K562 (cell line): ENCODE measurements around the gene DYNC1H1. TPM values are rescaled to one million over a fixed set of nuclear protein-coding genes. Genes with fewer than 3 reads are reported as not detected.

Experiments
- CUX1 ChIP-seq: fragments of 200-800 bp; sonication (Bioruptor generic); IDR thresholded peaks from 2 replicates; pipeline ENCODE4 v1.6.1; 2016; ENCODE audit warnings: missing genetic modification characterization, missing compliant biosample characterization
- JUN ChIP-seq, 2 experiments: sonication (generic) in 1 of 2; formaldehyde crosslinking in 1 of 2; IDR thresholded peaks; 2 replicates each; pipeline versions ENCODE4 v1.6.1 to v1.8.0; 2012 to 2022; ENCODE audit warnings: borderline replicate concordance in 2 of 2, mild to moderate bottlenecking in 2 of 2, improper control_type of control experiment in 1 of 2, low read depth in 1 of 2, low read length in 1 of 2, missing genetic modification reagents in 1 of 2
- JUND ChIP-seq, 2 experiments: IDR thresholded peaks; 2 replicates in 1 of 2; 3 replicates in 1 of 2; pipeline ENCODE4 v1.6.1; 2011; ENCODE audit warnings: borderline replicate concordance in 2 of 2, low read depth in 2 of 2, low read length in 2 of 2, improper control_type of control experiment in 1 of 2, missing biosample characterization in 1 of 2, missing genetic modification characterization in 1 of 2, missing genetic modification reagents in 1 of 2
- ZBTB17 ChIP-seq: fragments of 450-650 bp; formaldehyde crosslinking; IDR thresholded peaks from 2 replicates; pipeline ENCODE4 v1.4.0; 2020; ENCODE audit warnings: mild to moderate bottlenecking
- ZNF354B ChIP-seq: fragments of 250-450 bp; sonication (Bioruptor Pico); IDR thresholded peaks from 2 replicates; pipeline ENCODE4 v1.4.0; 2020
- ZNF407 ChIP-seq: fragments of 450-650 bp; IDR thresholded peaks from 2 replicates; pipeline ENCODE4 v1.6.1; 2016; ENCODE audit warnings: low read depth
- polyA plus RNA-seq, 8 experiments: library from polyadenylated mRNA; depleted of rRNA in 4 of 8; stranded (reverse) in 5 of 8; unstranded in 3 of 8; fragments of >200 nt; fragmentation: Nextera tagmentation in 2 of 8; fragmentation: Illumina TruSeq in 1 of 8; extraction: Ambion mirVana in 2 of 8; extraction: Trizol in 1 of 8; gene quantifications; 2 replicates each; pipeline versions ENCODE4 v1.2.1 to v1.2.3, GENCODE V29; 2011 to 2014; ENCODE audit warnings: inconsistent platforms in 1 of 8, missing spikeins in 1 of 8
- total RNA-seq, 7 experiments: library from RNA; depleted of rRNA in 6 of 7; stranded (reverse); fragments of >200 nt in 6 of 7; fragmentation: Illumina TruSeq in 2 of 7; extraction: Trizol in 2 of 7; gene quantifications; 2 replicates each; pipeline versions ENCODE4 v1.2.1 to v1.2.3, GENCODE V29; 2011 to 2021; ENCODE audit warnings: low replicate concordance in 1 of 7
- TF ChIP-seq, protein P1 (sequence below): fragments of 250-450 bp; sonication (Bioruptor Pico); IDR thresholded peaks from 2 replicates; pipeline ENCODE4 v1.4.0; 2020; ENCODE audit warnings: borderline replicate concordance
- TF ChIP-seq, protein P2 (sequence below): fragments of 450-650 bp; IDR thresholded peaks from 2 replicates; pipeline ENCODE4 v1.7.1; 2018; ENCODE audit warnings: mild to moderate bottlenecking, low read depth; ENCODE audit not compliant: partially characterized antibody

Gene DYNC1H1
- total and polyA plus RNA-seq, 9 of the 15 experiments (the other 6 are each of a cell fraction or from before 2014, with no cell fraction given): 31.9 to 335 (median 115) TPM

- TF ChIP-seq ZNF407 (no peak), ZNF354B (CRISPR knock-in tag) (no peak), CUX1 (CRISPR knock-in tag) (no peak), JUND (IDR thresholded peaks at IDR 0.05; ENCODE audit: borderline replicate concordance, low read depth, low read length) (peak; percentile 87), JUND (tag; IDR thresholded peaks at IDR 0.05; ENCODE audit: borderline replicate concordance, low read depth, low read length) (peak; percentile 75; the same call in 2 of the 3 replicates), ZBTB17 (CRISPR knock-in tag) (no peak), JUN (IDR thresholded peaks at IDR 0.05; ENCODE audit: borderline replicate concordance, low read depth, low read length) (peak; percentile 77), JUN (CRISPR knock-in tag; IDR thresholded peaks at IDR 0.05; ENCODE audit: borderline replicate concordance) (no peak)
- TF ChIP-seq, protein P1, sequence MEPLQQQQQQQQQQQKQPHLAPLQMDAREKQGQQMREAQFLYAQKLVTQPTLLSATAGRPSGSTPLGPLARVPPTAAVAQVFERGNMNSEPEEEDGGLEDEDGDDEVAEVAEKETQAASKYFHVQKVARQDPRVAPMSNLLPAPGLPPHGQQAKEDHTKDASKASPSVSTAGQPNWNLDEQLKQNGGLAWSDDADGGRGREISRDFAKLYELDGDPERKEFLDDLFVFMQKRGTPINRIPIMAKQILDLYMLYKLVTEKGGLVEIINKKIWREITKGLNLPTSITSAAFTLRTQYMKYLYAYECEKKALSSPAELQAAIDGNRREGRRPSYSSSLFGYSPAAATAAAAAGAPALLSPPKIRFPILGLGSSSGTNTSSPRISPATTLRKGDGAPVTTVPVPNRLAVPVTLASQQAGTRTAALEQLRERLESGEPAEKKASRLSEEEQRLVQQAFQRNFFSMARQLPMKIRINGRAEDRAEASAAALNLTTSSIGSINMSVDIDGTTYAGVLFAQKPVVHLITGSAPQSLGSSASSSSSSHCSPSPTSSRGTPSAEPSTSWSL: no peak
- TF ChIP-seq, protein P2, sequence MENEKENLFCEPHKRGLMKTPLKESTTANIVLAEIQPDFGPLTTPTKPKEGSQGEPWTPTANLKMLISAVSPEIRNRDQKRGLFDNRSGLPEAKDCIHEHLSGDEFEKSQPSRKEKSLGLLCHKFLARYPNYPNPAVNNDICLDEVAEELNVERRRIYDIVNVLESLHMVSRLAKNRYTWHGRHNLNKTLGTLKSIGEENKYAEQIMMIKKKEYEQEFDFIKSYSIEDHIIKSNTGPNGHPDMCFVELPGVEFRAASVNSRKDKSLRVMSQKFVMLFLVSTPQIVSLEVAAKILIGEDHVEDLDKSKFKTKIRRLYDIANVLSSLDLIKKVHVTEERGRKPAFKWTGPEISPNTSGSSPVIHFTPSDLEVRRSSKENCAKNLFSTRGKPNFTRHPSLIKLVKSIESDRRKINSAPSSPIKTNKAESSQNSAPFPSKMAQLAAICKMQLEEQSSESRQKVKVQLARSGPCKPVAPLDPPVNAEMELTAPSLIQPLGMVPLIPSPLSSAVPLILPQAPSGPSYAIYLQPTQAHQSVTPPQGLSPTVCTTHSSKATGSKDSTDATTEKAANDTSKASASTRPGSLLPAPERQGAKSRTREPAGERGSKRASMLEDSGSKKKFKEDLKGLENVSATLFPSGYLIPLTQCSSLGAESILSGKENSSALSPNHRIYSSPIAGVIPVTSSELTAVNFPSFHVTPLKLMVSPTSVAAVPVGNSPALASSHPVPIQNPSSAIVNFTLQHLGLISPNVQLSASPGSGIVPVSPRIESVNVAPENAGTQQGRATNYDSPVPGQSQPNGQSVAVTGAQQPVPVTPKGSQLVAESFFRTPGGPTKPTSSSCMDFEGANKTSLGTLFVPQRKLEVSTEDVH: no peak
These were observed 36.5 kb upstream of the DYNC1H1 start (continued) for GRCh38 chr14:101927859-101928258.
